HepG2 (cell line): ENCODE results near the gene TNFSF12. TPM values are rescaled to one million over a fixed set of nuclear protein-coding genes. Genes with fewer than 3 reads are reported as not detected.
A peak's percentile ranks its signal among the peaks of the same experiment; 100 is the strongest.

Experiments used
- BRCA1 ChIP-seq: sonication (generic); formaldehyde crosslinking; IDR thresholded peaks from 2 replicates; pipeline ENCODE4 v1.4.0; 2020; ENCODE audit warnings: missing genetic modification reagents
- CREB1 ChIP-seq, 2 experiments: fragments of 450-650 bp in 1 of 2; IDR thresholded peaks; 2 replicates each; pipeline ENCODE4 v1.6.1; 2016 to 2017; ENCODE audit warnings: control low read depth in 1 of 2, mild to moderate bottlenecking in 1 of 2, missing compliant biosample characterization in 1 of 2, missing genetic modification characterization in 1 of 2
- FOXC1 ChIP-seq: sonication (generic); formaldehyde crosslinking; IDR thresholded peaks from 2 replicates; pipeline ENCODE4 v1.8.0; 2022; ENCODE audit warnings: mild to moderate bottlenecking, missing genetic modification reagents, borderline replicate concordance
- GLMP ChIP-seq: sonication (generic); formaldehyde crosslinking; IDR thresholded peaks from 2 replicates; pipeline ENCODE4 v1.9.0; 2021; ENCODE audit warnings: missing genetic modification reagents, mild to moderate bottlenecking, borderline replicate concordance
- MYC ChIP-seq: sonication (generic); formaldehyde crosslinking; IDR thresholded peaks from 2 replicates; pipeline ENCODE4 v1.9.0; 2021; ENCODE audit warnings: missing genetic modification reagents, borderline replicate concordance
- NFKB2 ChIP-seq: sonication (generic); formaldehyde crosslinking; IDR thresholded peaks from 2 replicates; pipeline ENCODE4 v1.4.0; 2020; ENCODE audit warnings: missing genetic modification reagents, borderline replicate concordance
- NFYC ChIP-seq: IDR thresholded peaks from 2 replicates; pipeline ENCODE4 v1.6.1; 2016; ENCODE audit warnings: missing genetic modification reagents, missing compliant biosample characterization
- PITX1 ChIP-seq: sonication (generic); formaldehyde crosslinking; IDR thresholded peaks from 2 replicates; pipeline ENCODE4 v1.5.1; 2020; ENCODE audit warnings: mild to moderate bottlenecking, missing genetic modification reagents
- PRPF4 ChIP-seq: fragments of 200-400 bp; formaldehyde crosslinking; IDR thresholded peaks from 2 replicates; pipeline ENCODE4 v1.6.1; 2016; ENCODE audit warnings: low read length, low read depth; ENCODE audit not compliant: poor library complexity, severe bottlenecking
- SETDB1 ChIP-seq: sonication (generic); formaldehyde crosslinking; IDR thresholded peaks from 2 replicates; pipeline ENCODE4 v1.5.1; 2020; ENCODE audit warnings: missing genetic modification reagents, mild to moderate bottlenecking, borderline replicate concordance
- SMYD3 ChIP-seq: sonication (generic); formaldehyde crosslinking; IDR thresholded peaks from 2 replicates; pipeline ENCODE4 v1.8.1; 2023; ENCODE audit warnings: mild to moderate bottlenecking, missing genetic modification reagents
- ZFP36L2 ChIP-seq: sonication (generic); formaldehyde crosslinking; IDR thresholded peaks from 2 replicates; pipeline ENCODE4 v1.4.0; 2020; ENCODE audit warnings: missing genetic modification reagents
- ZMAT5 ChIP-seq: sonication (generic); formaldehyde crosslinking; IDR thresholded peaks from 2 replicates; pipeline ENCODE4 v1.5.0; 2020; ENCODE audit warnings: mild to moderate bottlenecking, low read depth, missing genetic modification reagents, borderline replicate concordance
- ZNF414 ChIP-seq: sonication (generic); formaldehyde crosslinking; IDR thresholded peaks from 2 replicates; pipeline ENCODE4 v1.5.0; 2020; ENCODE audit warnings: missing genetic modification reagents
- ZNF557 ChIP-seq: sonication (generic); formaldehyde crosslinking; IDR thresholded peaks from 2 replicates; pipeline ENCODE4 v1.4.0; 2020; ENCODE audit warnings: missing genetic modification reagents
- ZNF652 ChIP-seq: IDR thresholded peaks from 2 replicates; pipeline ENCODE4 v1.6.1; 2016; ENCODE audit warnings: low read depth, borderline replicate concordance
- ZNF704 ChIP-seq: sonication (generic); formaldehyde crosslinking; IDR thresholded peaks from 2 replicates; pipeline ENCODE4 v1.8.1; 2023; ENCODE audit warnings: mild to moderate bottlenecking, inconsistent platforms, moderate library complexity, missing genetic modification reagents, borderline replicate concordance
- ZNF788 ChIP-seq: sonication (generic); formaldehyde crosslinking; IDR thresholded peaks from 2 replicates; pipeline ENCODE4 v1.5.0; 2020; ENCODE audit warnings: mild to moderate bottlenecking, missing genetic modification reagents, borderline replicate concordance
- polyA plus RNA-seq, 8 experiments: library from polyadenylated mRNA; depleted of rRNA in 3 of 8; stranded (reverse) in 7 of 8; unstranded in 1 of 8; fragments of >200 nt; fragmentation: Illumina TruSeq in 4 of 8; extraction: Trizol in 4 of 8; gene quantifications; 2 replicates each; pipeline versions ENCODE4 v1.2.1 to v1.2.3, GENCODE V29; 2011 to 2016; ENCODE audit warnings: low read depth in 4 of 8, missing spikeins in 1 of 8, mixed read lengths in 1 of 8; ENCODE audit not compliant: insufficient read depth in 1 of 8
- total RNA-seq, 5 experiments: library from RNA; depleted of rRNA; stranded (reverse); fragments of >200 nt; fragmentation: Illumina TruSeq; extraction: Trizol; gene quantifications; 2 replicates each; pipeline ENCODE4 v1.2.3, GENCODE V29; 2016; ENCODE audit warnings: low read depth in 1 of 5
- TF ChIP-seq, protein P1 (sequence below): sonication (generic); formaldehyde crosslinking; IDR thresholded peaks from 2 replicates; pipeline ENCODE4 v1.5.1; 2020; ENCODE audit warnings: mild to moderate bottlenecking, missing genetic modification reagents, borderline replicate concordance

TNFSF12 gene
- total and polyA plus RNA-seq, 2 of the 13 experiments (the other 11 are each of a cell fraction or from before 2014, with no cell fraction given), result 0.93 to 7.2 TPM

DNA sequence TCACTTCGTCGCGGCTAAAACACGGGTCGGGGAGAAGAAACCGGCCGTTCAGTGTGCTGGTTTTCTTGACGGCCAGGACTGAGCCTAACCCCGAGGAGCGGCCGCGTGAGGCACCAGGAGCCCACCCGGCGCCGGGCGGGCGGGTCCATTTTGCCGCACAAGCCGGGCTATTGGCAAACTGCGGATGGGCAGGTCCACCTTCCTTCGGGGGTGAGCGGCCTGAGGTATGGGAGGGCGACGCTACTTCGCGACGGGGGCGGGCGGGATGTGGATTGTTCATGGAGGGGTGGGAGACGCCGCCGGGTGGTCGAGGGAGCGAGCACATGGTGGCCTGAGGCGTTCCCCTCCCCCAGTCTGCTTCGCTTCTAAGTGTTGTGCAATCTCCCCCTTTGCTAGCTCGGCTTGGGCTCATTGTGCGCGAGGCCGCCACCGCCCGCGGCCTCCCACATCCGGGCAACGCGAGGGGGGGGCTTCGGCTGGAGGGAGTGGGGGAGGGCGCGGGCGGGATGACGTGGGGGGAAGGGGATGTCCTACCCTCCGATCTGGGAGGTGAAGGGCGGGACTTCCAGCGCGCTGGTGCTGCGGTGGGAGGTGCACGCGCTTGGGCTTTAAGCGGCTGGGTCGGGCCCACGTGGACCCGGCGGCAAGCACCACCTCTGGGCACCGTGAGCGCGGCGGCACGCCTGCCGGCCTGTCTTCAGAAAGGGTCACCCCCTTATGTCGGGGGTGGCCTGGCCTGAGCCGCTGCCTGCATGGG is 24.6 kb downstream of the TNFSF12 start (continued):
- TF ChIP-seq PITX1 (CRISPR knock-in tag) (peak; percentile 69; the same call in 1 of the 2 replicates), NFYC (peak; percentile 43; the same call in 1 of the 2 replicates), CREB1 (IDR thresholded peaks at IDR 0.05) (peak; percentile 69; the same call in 1 of the 2 replicates), CREB1 (CRISPR knock-in tag; IDR thresholded peaks at IDR 0.05) (peak; percentile 72), ZNF704 (no peak), ZMAT5 (CRISPR knock-in tag) (no peak), ZNF414 (no peak), FOXC1 (CRISPR knock-in tag) (no peak; the same call in 1 of the 2 replicates), SMYD3 (no peak), ZNF652 (no peak), ZNF788 (peak; percentile 78; the same call in 1 of the 2 replicates), ZNF557 (CRISPR knock-in tag) (no peak), PRPF4 (no peak), MYC (CRISPR knock-in tag) (peak; percentile 99), ZFP36L2 (CRISPR knock-in tag) (no peak), GLMP (CRISPR knock-in tag) (no peak), NFKB2 (peak; percentile 47; the same call in 1 of the 2 replicates), BRCA1 (no peak), SETDB1 (CRISPR knock-in tag) (no peak)
- TF ChIP-seq, protein P1, sequence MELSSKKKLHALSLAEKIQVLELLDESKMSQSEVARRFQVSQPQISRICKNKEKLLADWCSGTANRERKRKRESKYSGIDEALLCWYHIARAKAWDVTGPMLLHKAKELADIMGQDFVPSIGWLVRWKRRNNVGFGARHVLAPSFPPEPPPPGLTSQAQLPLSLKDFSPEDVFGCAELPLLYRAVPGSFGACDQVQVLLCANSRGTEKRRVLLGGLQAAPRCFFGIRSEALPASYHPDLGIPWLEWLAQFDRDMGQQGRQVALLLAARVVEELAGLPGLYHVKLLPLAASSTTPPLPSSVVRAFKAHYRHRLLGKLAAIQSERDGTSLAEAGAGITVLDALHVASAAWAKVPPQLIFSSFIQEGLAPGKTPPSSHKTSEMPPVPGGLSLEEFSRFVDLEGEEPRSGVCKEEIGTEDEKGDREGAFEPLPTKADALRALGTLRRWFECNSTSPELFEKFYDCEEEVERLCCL (CRISPR knock-in tag), result no peak
